VCaP (cell line): Measurements from ENCODE around the gene SKIC2.

ENCODE experiments used
- H3K27ac ChIP-seq: fragments of 450-650 bp; 2 replicates; pipeline ENCODE4 v1.5.1; 2017
- CTCF ChIP-seq: fragments of 450-650 bp; conservative IDR thresholded peaks from 2 replicates; pipeline ENCODE4 v1.5.1; 2017; ENCODE audit warnings: mild to moderate bottlenecking, moderate library complexity

SKIC2 gene

GRCh38 chr6:31935021-31935420 is 24.0 kb upstream of the SKIC2 start:
- no peak for TF ChIP-seq CTCF
- H3K27ac ChIP-seq: no peak overlapping the region

DNA sequence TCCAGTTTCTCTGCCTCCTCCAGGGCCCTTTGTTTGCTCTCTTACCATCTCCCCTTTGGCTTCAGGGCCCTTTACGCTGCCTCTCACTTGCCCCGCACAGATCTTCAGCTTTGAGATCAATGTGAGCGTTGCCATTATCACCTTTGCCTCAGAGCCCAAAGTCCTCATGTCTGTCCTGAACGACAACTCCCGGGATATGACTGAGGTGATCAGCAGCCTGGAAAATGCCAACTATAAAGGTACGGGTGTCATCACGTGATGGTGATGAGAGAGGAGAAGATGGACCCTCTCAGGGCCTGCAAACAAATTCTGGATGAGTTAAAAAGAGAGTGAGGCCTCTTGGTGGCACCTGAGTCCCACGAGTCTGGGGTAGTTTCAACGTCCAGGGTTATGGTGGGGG is 23.2 kb upstream of the SKIC2 start:
- no peak for TF ChIP-seq CTCF
- H3K27ac ChIP-seq: no peak overlapping the region

DNA sequence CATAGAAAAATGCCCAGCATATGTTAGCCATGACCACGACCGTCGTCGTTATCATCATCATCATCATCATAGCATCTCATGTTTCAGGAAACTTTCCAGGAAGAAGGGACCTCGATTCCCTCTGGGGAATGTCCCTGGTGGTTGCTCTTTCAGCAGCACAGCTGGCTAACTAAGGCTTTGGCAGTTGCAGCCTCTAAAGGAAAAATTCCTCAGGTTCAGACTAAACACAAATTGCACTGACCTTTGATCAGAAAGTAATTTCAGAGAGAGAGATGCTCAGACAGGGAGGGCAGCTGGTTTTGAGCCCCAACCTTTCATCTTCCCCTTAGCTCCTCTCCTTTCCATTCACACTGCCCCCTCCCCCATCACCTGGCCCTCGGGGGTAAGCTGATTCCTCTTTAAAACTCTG is 18.7 kb upstream of the SKIC2 start:
- H3K27ac ChIP-seq: no peak overlapping the region
- no peak for TF ChIP-seq CTCF

- TF ChIP-seq CTCF: no peak
- H3K27ac ChIP-seq: no peak overlapping the region
Measured at GRCh38 chr6:31943742-31944141, 15.2 kb upstream of the SKIC2 start.

- H3K27ac ChIP-seq: no peak overlapping the region
Measured at GRCh38 chr6:31945154-31945506, 13.8 kb upstream of the SKIC2 start.

GRCh38 chr6:31945507-31946369 is 13.2 kb upstream of the SKIC2 start, which contains the start of gene CFB:
Gene CFB (plus strand): TSS chr6:31946095. CDS start chr6:31946222, 127 bp downstream.
- no peak within 1 kb of the TSS for H3K27ac ChIP-seq
- TF ChIP-seq CTCF: no peak

More at GRCh38 chr6:31945154-31945506, 13.8 kb upstream of the SKIC2 start:
- no peak for TF ChIP-seq CTCF

- H3K27ac ChIP-seq: no peak overlapping the region
- TF ChIP-seq CTCF: no peak
Measured at GRCh38 chr6:31946370-31946885, 12.5 kb upstream of the SKIC2 start.
